GM10266 (cell line): ENCODE results near the gene CCDC14.

ENCODE experiments used
- DNase-seq: peaks from one replicate; pipeline ENCODE4 v3.0.0; 2012; ENCODE audit errors: extremely low spot score
- CTCF ChIP-seq: IDR thresholded peaks from 2 replicates; pipeline ENCODE4 v1.5.1; 2012; ENCODE audit warnings: mild to moderate bottlenecking, low read depth; ENCODE audit not compliant: control insufficient read depth, insufficient read depth; ENCODE audit errors: missing control alignments

CCDC14 gene

GRCh38 chr3:123883701-123884202 lies 77.3 kb downstream of the CCDC14 start:
- no peak for DNase-seq
- TF ChIP-seq CTCF, result no peak

GRCh38 chr3:123883111-123883510 lies 77.9 kb downstream of the CCDC14 start:
- no peak for DNase-seq
- TF ChIP-seq CTCF, result no peak

GRCh38 chr3:123881771-123882170 lies 79.3 kb downstream of the CCDC14 start:
- TF ChIP-seq CTCF, result no peak
- no peak for DNase-seq

- DNase-seq, result no peak
- no peak for TF ChIP-seq CTCF
These were observed 79.9 kb downstream of the CCDC14 start for GRCh38 chr3:123880998-123881561.

GRCh38 chr3:123878807-123879206 lies 82.2 kb downstream of the CCDC14 start:
- no peak for DNase-seq
- no peak for TF ChIP-seq CTCF

GRCh38 chr3:123877965-123878364 lies 83.1 kb downstream of the CCDC14 start:
- no peak for TF ChIP-seq CTCF
- DNase-seq, result no peak

GRCh38 chr3:123877466-123877865 lies 83.6 kb downstream of the CCDC14 start:
- no peak for TF ChIP-seq CTCF
- DNase-seq, result no peak
